ENCODE measurements around the gene NOL7.

DNA sequence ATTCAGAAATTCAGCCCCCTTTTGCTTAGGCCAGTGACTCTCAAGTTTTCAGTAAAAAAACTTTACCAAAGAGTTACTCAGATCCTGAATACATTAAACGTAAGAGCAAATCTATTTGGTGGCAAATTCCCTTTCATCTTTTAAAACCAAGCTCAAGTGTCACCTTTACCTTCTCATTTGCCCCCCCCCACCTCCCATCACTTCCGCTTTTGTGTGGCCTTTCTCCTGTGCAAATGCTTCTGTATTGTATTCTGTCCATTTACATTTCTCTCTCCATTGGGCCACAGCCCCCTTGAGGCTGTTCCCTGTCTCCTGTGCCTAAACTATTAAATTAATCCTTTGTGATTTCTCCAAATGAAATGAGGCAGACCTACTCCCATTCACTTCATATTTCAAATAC lies 1.9 kb downstream of the NOL7 start:
- TF ChIP-seq, protein P1, sequence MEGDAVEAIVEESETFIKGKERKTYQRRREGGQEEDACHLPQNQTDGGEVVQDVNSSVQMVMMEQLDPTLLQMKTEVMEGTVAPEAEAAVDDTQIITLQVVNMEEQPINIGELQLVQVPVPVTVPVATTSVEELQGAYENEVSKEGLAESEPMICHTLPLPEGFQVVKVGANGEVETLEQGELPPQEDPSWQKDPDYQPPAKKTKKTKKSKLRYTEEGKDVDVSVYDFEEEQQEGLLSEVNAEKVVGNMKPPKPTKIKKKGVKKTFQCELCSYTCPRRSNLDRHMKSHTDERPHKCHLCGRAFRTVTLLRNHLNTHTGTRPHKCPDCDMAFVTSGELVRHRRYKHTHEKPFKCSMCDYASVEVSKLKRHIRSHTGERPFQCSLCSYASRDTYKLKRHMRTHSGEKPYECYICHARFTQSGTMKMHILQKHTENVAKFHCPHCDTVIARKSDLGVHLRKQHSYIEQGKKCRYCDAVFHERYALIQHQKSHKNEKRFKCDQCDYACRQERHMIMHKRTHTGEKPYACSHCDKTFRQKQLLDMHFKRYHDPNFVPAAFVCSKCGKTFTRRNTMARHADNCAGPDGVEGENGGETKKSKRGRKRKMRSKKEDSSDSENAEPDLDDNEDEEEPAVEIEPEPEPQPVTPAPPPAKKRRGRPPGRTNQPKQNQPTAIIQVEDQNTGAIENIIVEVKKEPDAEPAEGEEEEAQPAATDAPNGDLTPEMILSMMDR (conservative IDR thresholded peaks at IDR 0.05; ENCODE audit: low read depth, low read length) = no peak
- TF ChIP-seq POLR2A (IDR thresholded peaks at IDR 0.05; ENCODE audit: low read depth, low read length) = no peak
- TF ChIP-seq, protein P2, sequence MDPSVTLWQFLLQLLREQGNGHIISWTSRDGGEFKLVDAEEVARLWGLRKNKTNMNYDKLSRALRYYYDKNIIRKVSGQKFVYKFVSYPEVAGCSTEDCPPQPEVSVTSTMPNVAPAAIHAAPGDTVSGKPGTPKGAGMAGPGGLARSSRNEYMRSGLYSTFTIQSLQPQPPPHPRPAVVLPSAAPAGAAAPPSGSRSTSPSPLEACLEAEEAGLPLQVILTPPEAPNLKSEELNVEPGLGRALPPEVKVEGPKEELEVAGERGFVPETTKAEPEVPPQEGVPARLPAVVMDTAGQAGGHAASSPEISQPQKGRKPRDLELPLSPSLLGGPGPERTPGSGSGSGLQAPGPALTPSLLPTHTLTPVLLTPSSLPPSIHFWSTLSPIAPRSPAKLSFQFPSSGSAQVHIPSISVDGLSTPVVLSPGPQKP (IDR thresholded peaks at IDR 0.05; ENCODE audit: borderline replicate concordance, low read depth, low read length) = no peak
- TF ChIP-seq USF2 (IDR thresholded peaks at IDR 0.05; ENCODE audit: low read depth, low read length) = no peak
- TF ChIP-seq RFX5 (IDR thresholded peaks at IDR 0.05; ENCODE audit: low read depth, low read length) = no peak
- no peak for TF ChIP-seq MAFK (IDR thresholded peaks at IDR 0.05; ENCODE audit: low read depth, low read length)
- no peak for TF ChIP-seq NFE2L2 (IDR thresholded peaks at IDR 0.05; ENCODE audit: low read depth, low read length)
- no peak for TF ChIP-seq CEBPB (IDR thresholded peaks at IDR 0.05; ENCODE audit: low read depth, low read length)
- TF ChIP-seq BHLHE40 (IDR thresholded peaks at IDR 0.05; ENCODE audit: low read depth, low read length) = no peak
- no peak for TF ChIP-seq MXI1 (IDR thresholded peaks at IDR 0.05; ENCODE audit: borderline replicate concordance, low read depth, low read length)
- TF ChIP-seq RCOR1 (IDR thresholded peaks at IDR 0.05; ENCODE audit: insufficient replicate concordance, low read length) = no peak

All from IMR-90 (cell line).